ENCODE results near the gene DOCK2. TPM values are rescaled to one million over a fixed set of nuclear protein-coding genes. Genes with fewer than 3 reads are reported as not detected.

DOCK2 gene
- total RNA-seq, 1 experiment from 2014 or later: 0.26 TPM

GRCh38 chr5:169840405-169840804, 203.3 kb downstream of the DOCK2 start:
- Histone ChIP-seq H3K9ac (ENCODE audit: low read length) (no peak overlapping the region), H3K9me3 (ENCODE audit: low read length) (no peaks in the 10 kb centered on the region), H3K9me2 (replicated peaks; ENCODE audit: low read length) (no peaks in the 10 kb centered on the region), H3K4me1 (ENCODE audit: insufficient read depth, low read length) (no peaks in the 10 kb centered on the region), H3K27ac (ENCODE audit: low read length) (no peak overlapping the region), H2AFZ (ENCODE audit: low read length) (no peak overlapping the region), H4K20me1 (ENCODE audit: low read length) (no peaks in the 10 kb centered on the region), H3F3A (ENCODE audit: low read length, unreplicated experiment) (no peaks in the 10 kb centered on the region), H3K36me3 (ENCODE audit: low read depth, low read length) (no peaks in the 10 kb centered on the region), H3K79me2 (ENCODE audit: low read length) (no peaks in the 10 kb centered on the region), H3K4me2 (ENCODE audit: low read length) (no peak overlapping the region), H3K4me3 (ENCODE audit: low read length) (no peak overlapping the region), H3K27me3 (ENCODE audit: low read length) (no peaks in the 10 kb centered on the region)
- intact Hi-C loops (cut with micrococcal nuclease): no loop called here
- ATAC-seq: no peak
- BruUV-seq (replicated peaks): no TSS peak
- no peak for DNase-seq
- TF ChIP-seq EZH2phosphoT487 (IDR thresholded peaks at IDR 0.05; ENCODE audit: borderline replicate concordance, low read length): no peak
- no peak for TF ChIP-seq EZH2 (IDR thresholded peaks at IDR 0.05; ENCODE audit: low read length, unreplicated experiment)
- no peak for TF ChIP-seq CTCF (conservative IDR thresholded peaks at IDR 0.05; ENCODE audit: low read depth, low read length)
- ChIA-PET POLR2A (ENCODE audit: unreplicated experiment) (no interaction called here), CTCF (no interaction called here)

GRCh38 chr5:169842699-169843098, 205.6 kb downstream of the DOCK2 start:
- Histone ChIP-seq H3K4me1 (ENCODE audit: insufficient read depth, low read length) (no peaks in the 10 kb centered on the region), H4K20me1 (ENCODE audit: low read length) (no peaks in the 10 kb centered on the region), H3K9ac (ENCODE audit: low read length) (no peak overlapping the region), H3F3A (ENCODE audit: low read length, unreplicated experiment) (no peaks in the 10 kb centered on the region), H3K9me3 (ENCODE audit: low read length) (no peaks in the 10 kb centered on the region), H3K36me3 (ENCODE audit: low read depth, low read length) (no peaks in the 10 kb centered on the region), H2AFZ (ENCODE audit: low read length) (no peak overlapping the region), H3K4me3 (ENCODE audit: low read length) (no peak overlapping the region), H3K9me2 (replicated peaks; ENCODE audit: low read length) (no peaks in the 10 kb centered on the region), H3K4me2 (ENCODE audit: low read length) (no peak overlapping the region), H3K27me3 (ENCODE audit: low read length) (no peaks in the 10 kb centered on the region), H3K27ac (ENCODE audit: low read length) (no peak overlapping the region), H3K79me2 (ENCODE audit: low read length) (no peaks in the 10 kb centered on the region)
- ATAC-seq (no peak), DNase-seq (no peak)
- intact Hi-C loops (cut with micrococcal nuclease): no loop called here
- BruUV-seq (replicated peaks): no TSS peak
- ChIA-PET POLR2A (ENCODE audit: unreplicated experiment) (no interaction called here), CTCF (no interaction called here)
- TF ChIP-seq CTCF (conservative IDR thresholded peaks at IDR 0.05; ENCODE audit: low read depth, low read length) (no peak), EZH2 (IDR thresholded peaks at IDR 0.05; ENCODE audit: low read length, unreplicated experiment) (no peak), EZH2phosphoT487 (IDR thresholded peaks at IDR 0.05; ENCODE audit: borderline replicate concordance, low read length) (no peak)

- Histone ChIP-seq H2AFZ (ENCODE audit: low read length) (no peak overlapping the region), H3K4me3 (ENCODE audit: low read length) (no peak overlapping the region), H3K9me2 (replicated peaks; ENCODE audit: low read length) (no peaks in the 10 kb centered on the region), H3K79me2 (ENCODE audit: low read length) (no peaks in the 10 kb centered on the region), H3K9me3 (ENCODE audit: low read length) (peaks cover 9% of the 10 kb centered on the region; the same call in 1 of the 2 replicates), H3K4me1 (ENCODE audit: insufficient read depth, low read length) (no peaks in the 10 kb centered on the region), H3K27me3 (ENCODE audit: low read length) (no peaks in the 10 kb centered on the region), H3K9ac (ENCODE audit: low read length) (no peak overlapping the region), H3K27ac (ENCODE audit: low read length) (no peak overlapping the region), H3F3A (ENCODE audit: low read length, unreplicated experiment) (no peaks in the 10 kb centered on the region), H3K36me3 (ENCODE audit: low read depth, low read length) (no peaks in the 10 kb centered on the region; the same call in 1 of the 2 replicates), H4K20me1 (ENCODE audit: low read length) (no peaks in the 10 kb centered on the region), H3K4me2 (ENCODE audit: low read length) (no peak overlapping the region)
- ChIA-PET POLR2A (ENCODE audit: unreplicated experiment) (no interaction called here), CTCF (no interaction called here)
- no peak for TF ChIP-seq EZH2phosphoT487 (IDR thresholded peaks at IDR 0.05; ENCODE audit: borderline replicate concordance, low read length)
- TF ChIP-seq CTCF (conservative IDR thresholded peaks at IDR 0.05; ENCODE audit: low read depth, low read length): no peak
- no peak for TF ChIP-seq EZH2 (IDR thresholded peaks at IDR 0.05; ENCODE audit: low read length, unreplicated experiment)
- intact Hi-C loops (cut with micrococcal nuclease): no loop called here
- BruUV-seq (replicated peaks): no TSS peak
- ATAC-seq (no peak), DNase-seq (no peak)
Measured at GRCh38 chr5:169847519-169847918, 210.4 kb downstream of the DOCK2 start.

Data from PC-3 (cell line).